ENCODE results near the gene ANKRD33B.

- TF ChIP-seq CTCF (conservative IDR thresholded peaks at IDR 0.05 in 1 of 2, IDR thresholded peaks at IDR 0.05 in 1 of 2; ENCODE audit: low read depth in 1 of 2, low read length in 2 of 2) (no peak), EZH2 (IDR thresholded peaks at IDR 0.05; ENCODE audit: low read length, missing control alignments) (no peak)
These were observed 112.4 kb downstream of the ANKRD33B start for GRCh38 chr5:10676224-10676623.

Data from fibroblast of lung (primary cell).